Type B pancreatic cell (in vitro differentiated cells): ENCODE data around the gene TARDBP. TPM values are rescaled to one million over a fixed set of nuclear protein-coding genes. Genes with fewer than 3 reads are reported as not detected.
A peak's percentile ranks its signal among the peaks of the same experiment; 100 is the strongest.
"Not testable (repeated sequence)": the region's sequence is repeated elsewhere in the genome, so short reads cannot be mapped to it uniquely, and the experiment has no call there.

Experiments used
- DNase-seq: peaks from one replicate; pipeline ENCODE4 v3.0.0; 2021; ENCODE audit warnings: mixed read lengths; ENCODE audit not compliant: unreplicated experiment; ENCODE audit errors: extremely low spot score
- H3K27ac Mint-ChIP-seq: 2 replicates; pipeline ENCODE4 v1.8.0; 2021; ENCODE audit warnings: mild to moderate bottlenecking, mixed read lengths
- H3K27me3 Mint-ChIP-seq: 2 replicates; pipeline ENCODE4 v1.8.0; 2021; ENCODE audit warnings: mixed read lengths
- H3K36me3 Mint-ChIP-seq: 2 replicates; pipeline ENCODE4 v1.8.0; 2021; ENCODE audit warnings: mixed read lengths
- H3K4me1 Mint-ChIP-seq: one replicate; pipeline ENCODE4 v1.8.0; 2021; ENCODE audit warnings: mixed read lengths; ENCODE audit not compliant: unreplicated experiment
- H3K4me3 Mint-ChIP-seq: 2 replicates; pipeline ENCODE4 v1.8.0; 2021; ENCODE audit warnings: mild to moderate bottlenecking, mixed read lengths
- H3K9me3 Mint-ChIP-seq: 2 replicates; pipeline ENCODE4 v1.8.0; 2021; ENCODE audit warnings: mixed read lengths
- CTCF ChIP-seq: fragments of 200-600 bp; sonication (generic); conservative IDR thresholded peaks from 2 replicates; pipeline ENCODE4 v1.5.0; 2021; ENCODE audit warnings: antibody characterized with exemption, mild to moderate bottlenecking
- total RNA-seq: library from RNA; stranded (reverse); gene quantifications from 2 replicates; pipeline ENCODE4 v1.2.1, GENCODE V29; 2021; ENCODE audit warnings: low replicate concordance

The TARDBP gene
- total RNA-seq, 1 donor from 2014 or later, result 188 TPM

GRCh38 chr1:11031624-11032262, 19.3 kb downstream of the TARDBP start:
- Mint-ChIP-seq H3K27ac (no peak overlapping the region), H3K4me3 (no peak overlapping the region), H3K4me1 (no peaks in the 10 kb centered on the region), H3K27me3 (no peaks in the 10 kb centered on the region), H3K36me3 (peaks cover 13% of the 10 kb centered on the region), H3K9me3 (no peaks in the 10 kb centered on the region)
- DNase-seq, result no peak
- TF ChIP-seq CTCF, result no peak

- DNase-seq, H3K27me3 Mint-ChIP-seq, H3K4me1 Mint-ChIP-seq, H3K9me3 Mint-ChIP-seq, H3K4me3 Mint-ChIP-seq, H3K36me3 Mint-ChIP-seq, H3K27ac Mint-ChIP-seq: not testable (repeated sequence)
These were observed 24.7 kb downstream of the TARDBP start for GRCh38 chr1:11037019-11037739.

- no peaks in the 10 kb centered on the region for H3K9me3 Mint-ChIP-seq
- DNase-seq, result no peak
- H3K27me3 Mint-ChIP-seq, result peaks cover 7% of the 10 kb centered on the region
- H3K4me3 Mint-ChIP-seq, result no peak overlapping the region
- no peak overlapping the region for H3K27ac Mint-ChIP-seq
- peak; percentile 99 for TF ChIP-seq CTCF
- no peaks in the 10 kb centered on the region for H3K36me3 Mint-ChIP-seq
- H3K4me1 Mint-ChIP-seq, result peaks cover 6% of the 10 kb centered on the region
These were observed 25.3 kb downstream of the TARDBP start for GRCh38 chr1:11037740-11038182.

GRCh38 chr1:11039351-11040104, 27.1 kb downstream of the TARDBP start:
- Mint-ChIP-seq H3K27me3 (peaks cover 7% of the 10 kb centered on the region), H3K4me3 (no peak overlapping the region), H3K9me3 (no peaks in the 10 kb centered on the region), H3K27ac (no peak overlapping the region), H3K36me3 (no peaks in the 10 kb centered on the region), H3K4me1 (peaks cover 6% of the 10 kb centered on the region)
- no peak for TF ChIP-seq CTCF
- no peak for DNase-seq

GRCh38 chr1:11040105-11040429, 27.6 kb downstream of the TARDBP start:
- H3K9me3 Mint-ChIP-seq, H3K4me1 Mint-ChIP-seq, H3K4me3 Mint-ChIP-seq, H3K36me3 Mint-ChIP-seq, H3K27ac Mint-ChIP-seq, H3K27me3 Mint-ChIP-seq, DNase-seq: not testable (repeated sequence)

GRCh38 chr1:11041048-11041447, 28.6 kb downstream of the TARDBP start:
- no peaks in the 10 kb centered on the region for H3K36me3 Mint-ChIP-seq
- DNase-seq, result no peak
- no peaks in the 10 kb centered on the region for H3K9me3 Mint-ChIP-seq
- peaks cover 9% of the 10 kb centered on the region for H3K4me1 Mint-ChIP-seq
- H3K27me3 Mint-ChIP-seq, result peaks cover 7% of the 10 kb centered on the region
- H3K4me3 Mint-ChIP-seq, result no peak overlapping the region
- no peak for TF ChIP-seq CTCF
- no peak overlapping the region for H3K27ac Mint-ChIP-seq
